ENCODE measurements around the gene MAPKAPK2. TPM values are rescaled to one million over a fixed set of nuclear protein-coding genes. Genes with fewer than 3 reads are reported as not detected.

MAPKAPK2 gene
- total RNA-seq, 1 experiment from 2014 or later, result 96.8 TPM

GRCh38 chr1:206664740-206665139, 20.0 kb upstream of the MAPKAPK2 start:
- no peak overlapping the region for H3K4me3 Mint-ChIP-seq (ENCODE audit: unreplicated experiment)
- CTCF ChIA-PET, result interaction anchor here (1.2 to 2.6 kb wide), 11 partner anchors 8 to 175 kb away, joined by 3 to 46 read pairs (median 6); partner anchors contain the start of genes DYRK3 and EIF2D
- POLR2A ChIA-PET, result no interaction called here
- peaks cover 7% of the 10 kb centered on the region for H3K27me3 Mint-ChIP-seq (ENCODE audit: insufficient read depth, unreplicated experiment)
- no peaks in the 10 kb centered on the region for H3K9me3 ChIP-seq
- H3K36me3 ChIP-seq (ENCODE audit: control insufficient read depth, insufficient read depth, low read length), result no peaks in the 10 kb centered on the region
- H3K4me1 Mint-ChIP-seq (ENCODE audit: low read depth, unreplicated experiment), result peaks cover 15% of the 10 kb centered on the region
- H3K4me3 ChIP-seq (ENCODE audit: low read depth, low read length), result no peak overlapping the region
- no peaks in the 10 kb centered on the region for H3K36me3 Mint-ChIP-seq (ENCODE audit: insufficient read depth, unreplicated experiment)
- peaks cover 3% of the 10 kb centered on the region; the same call in 1 of the 2 replicates for H3K4me1 ChIP-seq
- intact Hi-C loops (cut with micrococcal nuclease; ENCODE audit: unreplicated experiment), result loop anchor here (1.0 to 10.0 kb wide), 3 partner anchors 30 to 160 kb away; partner anchors contain the start of gene RASSF5
- no peak overlapping the region for H3K27ac Mint-ChIP-seq (ENCODE audit: unreplicated experiment)
- no peaks in the 10 kb centered on the region for H3K9me3 Mint-ChIP-seq (ENCODE audit: unreplicated experiment)
- no peak for DNase-seq
- no TSS peak for BruUV-seq (replicated peaks)
- no peaks in the 10 kb centered on the region for H3K27me3 ChIP-seq (replicated peaks; ENCODE audit: control insufficient read depth, insufficient read depth, low read length)
- TF ChIP-seq CTCF (IDR thresholded peaks at IDR 0.05; ENCODE audit: insufficient read depth in 1 of 2, low read depth in 1 of 2, low read length in 1 of 2, severe bottlenecking in 1 of 2, unreplicated experiment in 1 of 2), result no peak

- no peaks in the 10 kb centered on the region for H3K9me3 Mint-ChIP-seq (ENCODE audit: unreplicated experiment)
- no peak for TF ChIP-seq CTCF (IDR thresholded peaks at IDR 0.05; ENCODE audit: insufficient read depth in 1 of 2, low read depth in 1 of 2, low read length in 1 of 2, severe bottlenecking in 1 of 2, unreplicated experiment in 1 of 2)
- peaks cover 22% of the 10 kb centered on the region for H3K4me1 Mint-ChIP-seq (ENCODE audit: low read depth, unreplicated experiment)
- peaks cover 6% of the 10 kb centered on the region for H3K27me3 Mint-ChIP-seq (ENCODE audit: insufficient read depth, unreplicated experiment)
- H3K4me3 Mint-ChIP-seq (ENCODE audit: unreplicated experiment), result no peak overlapping the region
- CTCF ChIA-PET, result interaction anchor here (0.6 to 1.1 kb wide), 2 partner anchors 35 to 65 kb away, joined by 4 to 9 read pairs; no protein-coding TSS in a partner anchor
- Histone ChIP-seq H3K9me3 (no peaks in the 10 kb centered on the region), H3K27me3 (replicated peaks; ENCODE audit: control insufficient read depth, insufficient read depth, low read length) (no peaks in the 10 kb centered on the region), H3K4me3 (ENCODE audit: low read depth, low read length) (no peak overlapping the region), H3K36me3 (ENCODE audit: control insufficient read depth, insufficient read depth, low read length) (no peaks in the 10 kb centered on the region), H3K4me1 (peaks cover 11% of the 10 kb centered on the region)
- no peak overlapping the region for H3K27ac Mint-ChIP-seq (ENCODE audit: unreplicated experiment)
- H3K36me3 Mint-ChIP-seq (ENCODE audit: insufficient read depth, unreplicated experiment), result no peaks in the 10 kb centered on the region
- intact Hi-C loops (cut with micrococcal nuclease; ENCODE audit: unreplicated experiment), result loop anchor here (10.0 kb wide), 1 partner anchor 161 kb away; the partner anchor contains the start of gene RASSF5
- POLR2A ChIA-PET, result no interaction called here
- BruUV-seq (replicated peaks), result no TSS peak
- DNase-seq, result no peak
These were observed 18.6 kb upstream of the MAPKAPK2 start for GRCh38 chr1:206666031-206666561.

GRCh38 chr1:206666954-206667665, 17.6 kb upstream of the MAPKAPK2 start:
- no peak overlapping the region for H3K4me3 Mint-ChIP-seq (ENCODE audit: unreplicated experiment)
- no peaks in the 10 kb centered on the region for H3K9me3 Mint-ChIP-seq (ENCODE audit: unreplicated experiment)
- H3K4me1 ChIP-seq, result peaks cover 16% of the 10 kb centered on the region
- BruUV-seq (replicated peaks), result no TSS peak
- H3K27me3 Mint-ChIP-seq (ENCODE audit: insufficient read depth, unreplicated experiment), result peaks cover 3% of the 10 kb centered on the region
- H3K36me3 ChIP-seq (ENCODE audit: control insufficient read depth, insufficient read depth, low read length), result no peaks in the 10 kb centered on the region
- no peak overlapping the region for H3K4me3 ChIP-seq (ENCODE audit: low read depth, low read length)
- no peak overlapping the region for H3K27ac Mint-ChIP-seq (ENCODE audit: unreplicated experiment)
- no peaks in the 10 kb centered on the region for H3K36me3 Mint-ChIP-seq (ENCODE audit: insufficient read depth, unreplicated experiment)
- H3K9me3 ChIP-seq, result no peaks in the 10 kb centered on the region
- intact Hi-C loops (cut with micrococcal nuclease; ENCODE audit: unreplicated experiment), result loop anchor here (10.0 kb wide), 1 partner anchor 162 kb away; the partner anchor contains the start of gene RASSF5
- no peak for TF ChIP-seq CTCF (IDR thresholded peaks at IDR 0.05; ENCODE audit: insufficient read depth in 1 of 2, low read depth in 1 of 2, low read length in 1 of 2, severe bottlenecking in 1 of 2, unreplicated experiment in 1 of 2)
- CTCF ChIA-PET, result interaction anchor here (0.6 to 1.1 kb wide), 4 partner anchors 34 to 64 kb away, joined by 3 to 5 read pairs (median 4); no protein-coding TSS in a partner anchor
- no peaks in the 10 kb centered on the region for H3K27me3 ChIP-seq (replicated peaks; ENCODE audit: control insufficient read depth, insufficient read depth, low read length)
- POLR2A ChIA-PET, result no interaction called here
- DNase-seq, result no peak
- H3K4me1 Mint-ChIP-seq (ENCODE audit: low read depth, unreplicated experiment), result peaks cover 22% of the 10 kb centered on the region
